Left forelimb (tissue), 1 donor: ENCODE results near the gene UBLCP1.
A peak's percentile ranks its signal among the peaks of the same experiment; 100 is the strongest.
"Not testable (repeated sequence)": the region's sequence is repeated elsewhere in the genome, so short reads cannot be mapped to it uniquely, and the experiment has no call there.

Source experiments
- DNase-seq: peaks from one replicate; pipeline ENCODE4 v3.0.0-alpha.2; 2018; ENCODE audit warnings: low spot score

UBLCP1 gene

DNA sequence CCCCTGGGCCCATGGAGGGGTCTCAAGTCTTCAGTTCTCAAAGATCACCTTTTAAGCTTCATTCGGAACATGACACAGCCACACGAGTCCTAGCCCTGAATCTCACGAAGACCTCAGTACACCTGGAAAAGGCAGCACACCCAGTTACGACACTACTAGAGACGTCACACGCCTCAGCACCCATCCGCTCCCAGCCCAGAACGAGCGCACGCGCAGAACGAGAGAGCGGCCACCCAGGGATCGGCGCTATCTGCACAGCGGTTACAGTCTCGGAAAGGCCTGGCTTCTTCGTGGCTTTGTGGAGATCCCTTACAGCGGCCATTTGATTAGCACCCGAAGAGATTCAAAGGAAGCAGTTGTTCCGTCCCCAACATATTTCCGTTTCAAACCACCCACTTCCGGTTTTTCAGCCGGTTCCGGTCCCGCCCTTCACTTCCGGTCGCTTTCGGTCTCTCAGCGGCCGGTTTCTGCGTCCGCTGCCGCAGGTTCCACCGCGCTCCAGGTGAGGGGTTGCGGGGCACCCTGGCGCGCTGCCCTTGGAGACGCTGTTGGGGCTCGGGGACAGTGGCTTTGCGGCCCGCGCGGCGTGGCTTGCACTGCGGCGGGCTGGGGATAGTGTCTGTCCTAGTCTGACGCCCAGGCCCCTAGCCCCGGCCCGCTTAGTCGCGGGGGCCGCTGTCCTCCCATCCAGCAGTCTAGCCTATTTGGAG is at the start of gene UBLCP1:
TSS of gene UBLCP1 (plus strand) at position 432 of the 710 bp plus-strand sequence. CDS start 5,626 bp downstream, outside the sequence.
- peak; percentile 87 for DNase-seq

- DNase-seq = no peak
These were observed 48.4 kb upstream of the UBLCP1 start for GRCh38 chr5:159214486-159215271.

GRCh38 chr5:159215886-159216285 is 47.2 kb upstream of the UBLCP1 start:
- no peak for DNase-seq

DNA sequence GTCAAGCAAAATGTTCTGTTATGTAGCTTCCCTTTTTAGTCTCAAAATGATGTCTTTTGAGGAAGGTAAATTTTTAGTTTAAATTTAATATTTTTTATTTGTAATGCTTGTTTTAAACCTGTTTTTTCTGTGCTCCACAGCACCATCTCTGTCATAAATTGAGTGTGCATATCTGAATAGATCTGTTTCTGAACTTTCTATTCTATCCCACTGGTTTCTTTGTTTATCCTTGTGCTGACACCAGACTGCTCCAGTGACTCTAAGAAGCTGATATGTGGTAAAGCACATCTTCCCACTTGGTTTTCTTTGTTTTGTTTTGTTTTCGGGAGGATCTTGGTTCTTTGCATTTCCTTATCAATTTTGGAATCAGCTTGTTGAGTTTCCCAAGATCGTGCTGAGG is 46.6 kb upstream of the UBLCP1 start:
- no peak for DNase-seq

- no peak for DNase-seq
These were observed 45.9 kb upstream of the UBLCP1 start for GRCh38 chr5:159217236-159217635.

- no peak for DNase-seq
These were observed 44.5 kb upstream of the UBLCP1 start for GRCh38 chr5:159218595-159219023.

DNA sequence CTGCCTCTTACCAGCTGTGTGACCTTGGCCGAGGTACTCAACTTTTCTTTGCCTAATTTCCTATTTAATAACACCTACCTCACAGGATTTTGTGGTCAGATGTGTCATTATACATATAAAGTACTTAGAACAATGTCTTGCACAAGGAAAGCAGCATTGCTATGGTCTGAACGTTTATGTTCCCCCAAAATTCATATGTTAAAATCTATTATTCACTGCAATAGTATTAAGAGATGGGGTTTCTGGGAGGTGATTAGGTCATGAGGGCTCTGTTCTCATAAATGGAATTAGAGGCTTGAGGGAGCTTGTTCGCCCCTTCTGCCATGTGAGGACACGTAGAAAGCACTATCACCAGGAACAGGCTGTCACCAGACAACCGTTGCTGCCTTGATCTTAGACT is 42.9 kb upstream of the UBLCP1 start:
- DNase-seq = no peak

DNA sequence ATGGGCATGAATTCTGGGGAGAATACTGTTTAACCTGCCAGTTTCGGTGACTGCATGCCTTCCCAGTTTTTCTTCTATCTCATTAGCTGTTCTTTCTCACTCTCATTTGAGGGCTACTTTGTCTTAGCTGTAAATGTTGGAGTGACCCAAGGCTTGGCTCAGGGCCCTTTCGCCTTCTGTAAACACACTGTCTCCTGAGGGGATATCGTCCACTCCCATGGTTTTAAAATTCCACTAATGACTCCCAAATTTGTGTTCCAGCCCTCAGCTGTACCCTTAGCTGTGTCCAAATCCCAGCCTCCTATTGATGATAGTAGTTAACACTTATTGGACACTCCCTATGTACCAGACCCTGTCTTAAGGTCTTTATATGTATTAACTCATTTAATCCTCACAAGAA is 39.6 kb upstream of the UBLCP1 start:
- no peak for DNase-seq

DNA sequence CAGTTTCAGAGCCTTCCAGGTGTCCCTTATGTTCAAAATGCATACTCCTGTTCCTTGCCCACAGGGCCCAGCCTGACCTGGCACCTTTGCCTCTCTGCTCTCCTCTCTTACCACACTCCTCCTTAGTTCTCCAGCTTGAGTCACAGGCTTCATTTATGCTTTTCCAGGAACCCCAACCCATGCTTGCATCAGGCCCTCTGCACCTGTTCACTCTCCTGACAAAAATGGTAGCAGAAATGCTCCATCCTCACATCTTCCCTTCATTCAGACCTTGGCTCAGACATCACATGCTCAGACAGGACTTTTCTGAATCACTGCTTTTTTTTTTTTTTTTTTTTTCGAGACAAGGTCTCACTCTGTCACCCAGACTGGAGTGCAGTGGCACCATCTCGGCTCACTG is 38.6 kb upstream of the UBLCP1 start:
- no peak for DNase-seq

GRCh38 chr5:159226451-159226850 is 36.6 kb upstream of the UBLCP1 start:
- DNase-seq = no peak

DNA sequence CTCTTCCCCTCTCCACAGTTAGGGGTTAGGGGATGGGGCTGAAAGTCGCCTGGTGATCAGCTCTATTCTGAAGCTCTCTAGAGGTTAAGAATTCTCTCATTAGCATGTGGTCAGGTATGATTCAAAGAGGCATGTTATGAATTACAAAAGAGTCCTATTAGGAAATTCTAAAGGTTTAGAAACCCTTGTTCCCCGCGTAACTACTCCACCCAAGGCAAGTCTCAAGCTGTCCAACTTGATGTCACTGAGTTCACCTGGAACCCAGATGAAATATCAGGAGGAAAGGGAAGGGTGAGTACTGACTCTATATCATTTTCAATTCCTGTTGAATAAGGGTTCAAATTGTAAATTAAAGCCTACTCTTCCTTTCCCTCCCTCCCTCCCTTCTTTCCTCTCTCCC is 35.6 kb upstream of the UBLCP1 start:
- no peak for DNase-seq

- not testable (repeated sequence) for DNase-seq
These were observed 35.0 kb upstream of the UBLCP1 start for GRCh38 chr5:159228097-159228496.

GRCh38 chr5:159230657-159231056 is 32.4 kb upstream of the UBLCP1 start:
- DNase-seq = no peak

- no peak for DNase-seq
These were observed 31.9 kb upstream of the UBLCP1 start for GRCh38 chr5:159231167-159231566.

DNA sequence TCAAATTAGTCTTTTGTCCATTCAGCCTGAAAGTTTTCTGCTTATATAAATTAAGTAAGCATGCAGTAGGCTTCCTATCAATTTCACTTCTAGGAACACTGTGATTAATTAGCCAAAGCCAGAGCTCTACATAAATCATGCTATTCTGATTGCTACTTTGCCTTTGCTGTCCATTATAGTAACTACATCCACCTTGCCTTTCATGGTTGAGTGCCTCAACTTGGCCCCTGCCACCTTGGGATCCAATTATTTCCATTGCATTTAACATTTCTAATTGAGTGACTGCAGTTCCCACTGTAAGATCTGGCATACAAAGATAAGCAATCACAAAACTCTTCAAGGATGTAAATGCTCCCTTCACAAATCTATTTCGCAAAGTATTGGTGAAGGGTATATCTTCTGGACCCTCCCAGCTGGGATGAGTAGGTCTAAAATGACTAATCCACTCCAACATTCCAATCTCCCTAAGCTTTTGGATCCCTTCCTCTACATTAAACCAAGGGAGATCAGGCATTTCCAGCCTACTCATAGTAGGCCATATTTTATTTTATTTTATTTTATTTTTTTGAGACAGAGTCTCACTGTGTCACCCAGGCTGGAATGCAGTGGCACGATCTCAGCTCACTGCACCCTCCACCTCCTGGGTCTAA is 27.1 kb upstream of the UBLCP1 start:
- not testable (repeated sequence) for DNase-seq

DNA sequence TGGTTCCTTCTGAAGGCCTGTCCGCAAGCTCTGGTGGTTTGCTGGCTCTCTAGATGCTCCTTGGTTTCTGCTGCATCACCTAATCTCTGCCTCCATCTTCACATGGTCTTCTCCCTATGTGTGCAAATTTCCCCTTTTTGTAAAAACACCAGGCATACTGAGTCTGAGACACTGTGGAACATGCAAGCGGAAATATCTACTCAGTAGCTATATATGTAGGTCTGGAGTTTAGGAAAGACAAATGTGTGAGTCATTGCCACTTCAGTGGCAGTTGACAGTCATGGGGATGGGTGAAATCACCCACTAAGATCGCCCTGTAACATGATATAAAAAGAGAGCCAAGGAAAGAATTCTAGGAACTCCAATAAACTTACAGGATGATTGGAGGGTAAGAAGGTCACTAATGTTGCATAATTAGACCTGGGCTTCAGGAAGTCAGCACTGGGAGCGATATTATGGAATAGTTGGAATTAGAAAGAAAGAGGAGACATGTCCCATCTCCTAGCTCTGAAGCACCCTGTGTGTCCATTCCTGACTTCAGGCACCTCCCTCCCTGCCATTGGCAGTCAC is 22.7 kb upstream of the UBLCP1 start:
- DNase-seq = no peak

DNA sequence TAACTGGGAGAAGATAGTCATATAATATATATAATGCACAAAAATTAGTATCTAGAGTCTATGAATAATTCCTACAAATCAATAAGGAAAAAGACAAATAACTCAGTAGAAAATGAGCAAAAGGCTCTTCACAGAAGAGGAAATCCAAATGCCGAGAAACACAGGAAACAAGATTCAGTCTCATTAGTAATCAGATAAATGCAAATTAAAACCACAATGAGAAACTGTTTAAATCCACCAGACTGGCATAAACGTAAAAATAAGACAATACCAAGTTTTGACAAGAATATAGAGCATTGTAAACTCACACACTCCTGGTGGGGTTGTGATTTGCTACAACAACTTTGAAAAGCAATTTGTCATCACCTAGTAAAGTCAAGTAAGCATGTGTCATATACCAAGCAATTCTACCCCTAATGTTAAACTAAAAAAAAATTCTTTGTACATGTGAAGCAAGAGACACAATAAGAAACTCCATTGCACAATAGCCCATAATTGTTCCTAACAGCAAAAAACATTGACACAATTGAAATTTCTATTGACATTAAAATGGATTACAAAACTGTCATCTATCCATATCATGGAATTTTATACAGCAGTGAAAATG is 21.0 kb upstream of the UBLCP1 start:
- DNase-seq = no peak

GRCh38 chr5:159242656-159243055 is 20.4 kb upstream of the UBLCP1 start:
- no peak for DNase-seq

- no peak for DNase-seq
These were observed 19.7 kb upstream of the UBLCP1 start for GRCh38 chr5:159243385-159243784.

DNA sequence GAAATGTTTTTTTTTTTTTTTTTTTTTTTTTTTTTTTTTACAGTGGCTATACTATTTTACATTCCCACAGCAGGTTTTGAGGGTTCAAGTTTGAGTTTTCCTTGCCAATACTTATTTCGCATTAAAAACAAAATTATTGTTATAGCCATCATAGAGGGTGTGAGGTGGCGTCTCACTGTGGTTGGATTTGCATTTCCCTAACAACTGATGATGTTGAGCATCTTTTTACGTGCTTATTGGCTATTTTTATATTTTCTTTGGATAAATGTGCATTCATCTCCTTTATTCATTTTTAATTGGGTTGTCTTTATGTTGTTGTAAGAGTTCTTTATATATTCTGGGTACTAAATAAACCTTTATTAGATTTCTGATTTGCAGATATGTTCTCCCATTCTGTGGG is 18.9 kb upstream of the UBLCP1 start:
- DNase-seq = no peak

DNA sequence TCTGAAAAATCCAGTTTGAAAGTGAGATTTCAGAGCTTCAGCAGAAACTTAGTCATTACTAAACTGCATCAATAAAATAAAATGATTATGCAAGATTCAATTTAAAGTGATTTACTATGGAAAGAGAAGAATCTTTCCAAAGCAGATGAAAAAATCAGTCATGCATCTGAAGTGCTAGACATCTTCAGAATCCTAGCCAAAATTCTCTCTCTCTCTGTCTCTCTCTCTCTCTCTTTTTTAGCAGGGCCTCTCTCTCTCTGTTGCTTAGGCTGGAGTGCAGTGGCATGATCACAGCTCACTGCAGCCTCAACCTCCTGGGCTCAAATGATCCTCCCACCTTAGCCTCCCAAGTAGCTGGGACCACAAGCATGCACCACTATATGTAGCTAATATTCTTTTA is 18.2 kb upstream of the UBLCP1 start:
- no peak for DNase-seq

DNA sequence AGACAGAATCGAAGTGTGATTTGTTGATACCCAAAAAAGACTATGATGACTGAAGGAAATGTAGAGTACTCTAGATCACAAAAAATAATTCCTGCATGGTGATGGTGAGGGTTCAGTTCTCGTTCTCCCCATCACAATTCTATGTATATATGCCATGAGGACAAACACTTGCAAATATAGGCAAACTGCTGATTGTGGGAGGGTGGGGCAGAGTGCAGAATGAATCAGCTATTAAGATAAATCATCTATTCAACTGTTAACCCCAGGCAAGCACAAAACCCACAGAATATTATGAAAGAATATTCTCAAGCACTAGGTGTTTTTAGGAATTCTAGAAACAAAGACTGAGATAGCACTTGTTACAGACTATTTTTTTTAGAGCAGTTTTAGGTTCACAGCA is 13.9 kb upstream of the UBLCP1 start:
- DNase-seq = no peak
